Fibroblast of skin of left biceps (primary cell): ENCODE results near the gene TAF15.

ENCODE experiments used
- DNase-seq, 2 experiments: peaks; one replicate each; pipeline ENCODE4 v3.0.0-alpha.2; 2013; ENCODE audit warnings: low read depth in 2 of 2

TAF15 gene

DNA sequence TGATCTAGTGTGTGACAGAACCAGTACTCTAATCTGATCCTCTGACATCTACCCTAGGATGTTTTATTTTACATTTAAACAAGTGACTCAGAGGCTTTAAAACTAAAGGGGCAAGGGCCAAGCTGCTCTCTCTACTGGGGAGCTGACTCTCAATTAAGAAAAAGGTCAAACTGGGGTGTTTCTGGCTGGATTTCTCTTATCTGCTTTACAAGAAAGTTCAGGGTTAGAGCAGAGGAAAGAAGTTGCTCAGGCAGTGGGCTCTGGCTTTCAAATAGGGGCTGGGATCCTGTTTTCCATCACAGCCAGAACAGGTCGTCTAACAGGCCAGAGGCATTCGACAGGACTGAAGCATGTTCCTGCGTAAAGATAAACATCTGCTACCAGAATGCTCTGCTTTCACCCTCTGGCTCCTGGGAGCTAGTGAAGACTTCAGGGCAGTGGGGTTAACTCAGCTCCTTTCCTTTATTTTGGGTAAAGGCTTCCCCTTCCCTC lies 22.3 kb upstream of the TAF15 start:
- no peak for DNase-seq

DNA sequence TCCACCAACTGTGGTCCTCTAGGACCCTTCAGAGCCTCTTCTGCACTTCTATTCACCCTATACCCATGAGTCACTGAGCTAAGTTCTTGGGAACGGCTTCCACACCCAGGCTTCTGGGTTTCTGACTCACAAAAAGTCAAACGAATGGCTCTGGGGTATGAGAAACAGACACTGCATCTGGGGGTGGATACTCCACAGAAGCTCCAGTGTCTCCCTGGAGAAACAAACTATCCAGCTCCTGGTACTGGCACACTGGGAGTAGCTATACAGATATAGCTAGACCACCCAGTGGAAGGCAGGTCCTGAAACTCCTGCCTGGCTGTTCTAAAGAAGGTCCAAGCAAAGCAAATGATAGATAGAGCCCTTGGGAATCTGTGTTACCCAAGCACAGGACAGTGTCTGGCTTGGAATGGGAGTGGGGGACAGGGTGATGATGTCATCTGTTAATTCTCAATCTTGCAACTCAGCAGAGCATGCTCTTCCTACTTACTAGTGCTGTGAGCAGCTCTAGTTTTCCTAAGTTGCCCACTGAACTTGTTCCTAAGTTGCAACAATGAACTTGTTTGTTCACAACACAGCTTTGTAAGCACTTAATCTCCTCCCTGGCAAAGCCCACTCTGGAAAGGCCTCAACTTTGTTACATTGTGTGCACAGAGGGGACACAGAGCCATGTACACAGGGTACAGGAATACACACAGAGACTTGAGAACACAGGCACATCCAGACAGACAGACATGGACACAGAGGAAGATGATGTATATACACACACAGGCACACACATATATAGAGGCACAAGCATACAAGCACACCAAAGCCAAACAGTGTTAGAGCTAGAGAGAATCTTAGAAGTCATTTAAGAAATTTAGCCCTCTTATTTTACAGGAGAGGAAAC lies 20.6 kb upstream of the TAF15 start:
- peak; percentile 47 to 54 for DNase-seq

DNA sequence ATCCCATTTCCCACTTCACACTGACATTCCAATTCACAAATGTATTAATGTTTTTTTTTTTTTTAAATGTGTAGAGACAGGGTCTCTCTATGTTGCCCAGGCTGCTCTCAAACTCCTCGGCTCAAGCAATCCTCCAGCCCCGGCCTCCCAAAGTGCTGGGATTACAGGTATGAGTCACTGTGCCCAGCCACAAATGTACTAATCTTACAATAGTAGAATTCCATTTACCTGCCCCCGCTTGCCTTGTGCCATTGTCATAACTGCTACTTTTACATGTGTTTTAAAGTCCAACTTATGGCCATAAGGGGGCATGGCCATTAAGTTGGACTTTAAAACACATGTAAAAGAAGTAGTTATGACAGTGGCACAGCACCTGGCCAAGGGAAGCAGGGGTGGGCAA lies 18.4 kb upstream of the TAF15 start:
- DNase-seq = no peak

DNA sequence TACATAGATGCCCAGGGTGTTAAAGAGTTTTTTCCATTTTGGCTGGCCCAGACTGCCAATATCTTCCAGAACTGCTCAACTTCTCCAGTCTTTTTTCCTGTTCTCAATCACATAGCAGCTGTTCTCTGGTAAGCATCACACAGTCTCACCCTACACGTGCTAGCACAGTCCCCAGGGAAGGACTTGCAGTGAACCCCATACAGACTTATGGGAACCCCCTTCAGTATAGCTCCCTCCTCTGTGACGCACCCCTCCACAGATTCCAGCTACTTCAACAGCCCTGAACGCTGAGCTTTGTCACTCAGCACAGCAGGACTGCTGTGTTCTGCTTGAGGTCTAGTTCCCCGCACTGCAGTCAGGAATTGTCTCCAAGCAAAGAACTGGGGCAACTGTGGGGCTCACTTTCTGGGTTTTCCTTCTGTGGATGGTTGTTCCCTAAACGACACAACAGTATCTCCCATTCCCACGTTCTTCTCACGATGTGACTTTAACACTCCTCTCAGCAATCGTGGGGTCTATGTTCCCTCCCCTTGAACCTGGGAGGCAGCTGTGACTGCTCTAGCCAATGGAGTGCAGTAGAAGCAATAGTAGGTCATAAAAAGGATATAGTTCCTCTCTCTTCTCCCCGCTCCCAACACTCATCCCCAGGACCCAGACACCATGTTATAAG lies 17.5 kb upstream of the TAF15 start:
- no peak for DNase-seq

DNA sequence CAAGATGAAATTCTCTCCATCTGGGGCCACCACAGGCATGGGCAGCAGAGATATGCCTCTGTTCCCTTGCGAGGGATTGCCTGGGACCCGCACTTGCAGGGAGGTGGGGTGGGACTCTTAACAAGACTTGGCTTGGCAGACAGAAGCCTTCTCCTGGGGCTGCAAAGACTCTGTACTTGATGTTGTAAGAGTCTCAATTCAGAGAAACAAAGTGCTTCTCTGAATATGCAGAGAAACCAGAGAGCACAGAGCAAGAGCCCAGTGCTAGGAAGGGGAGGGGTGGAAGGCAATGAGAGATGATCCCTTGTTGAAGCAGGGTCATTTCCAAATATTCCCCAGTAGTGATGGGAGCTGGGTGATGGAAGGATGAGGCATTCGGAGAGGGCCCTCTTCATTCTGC lies 16.0 kb upstream of the TAF15 start:
- DNase-seq = no peak

DNA sequence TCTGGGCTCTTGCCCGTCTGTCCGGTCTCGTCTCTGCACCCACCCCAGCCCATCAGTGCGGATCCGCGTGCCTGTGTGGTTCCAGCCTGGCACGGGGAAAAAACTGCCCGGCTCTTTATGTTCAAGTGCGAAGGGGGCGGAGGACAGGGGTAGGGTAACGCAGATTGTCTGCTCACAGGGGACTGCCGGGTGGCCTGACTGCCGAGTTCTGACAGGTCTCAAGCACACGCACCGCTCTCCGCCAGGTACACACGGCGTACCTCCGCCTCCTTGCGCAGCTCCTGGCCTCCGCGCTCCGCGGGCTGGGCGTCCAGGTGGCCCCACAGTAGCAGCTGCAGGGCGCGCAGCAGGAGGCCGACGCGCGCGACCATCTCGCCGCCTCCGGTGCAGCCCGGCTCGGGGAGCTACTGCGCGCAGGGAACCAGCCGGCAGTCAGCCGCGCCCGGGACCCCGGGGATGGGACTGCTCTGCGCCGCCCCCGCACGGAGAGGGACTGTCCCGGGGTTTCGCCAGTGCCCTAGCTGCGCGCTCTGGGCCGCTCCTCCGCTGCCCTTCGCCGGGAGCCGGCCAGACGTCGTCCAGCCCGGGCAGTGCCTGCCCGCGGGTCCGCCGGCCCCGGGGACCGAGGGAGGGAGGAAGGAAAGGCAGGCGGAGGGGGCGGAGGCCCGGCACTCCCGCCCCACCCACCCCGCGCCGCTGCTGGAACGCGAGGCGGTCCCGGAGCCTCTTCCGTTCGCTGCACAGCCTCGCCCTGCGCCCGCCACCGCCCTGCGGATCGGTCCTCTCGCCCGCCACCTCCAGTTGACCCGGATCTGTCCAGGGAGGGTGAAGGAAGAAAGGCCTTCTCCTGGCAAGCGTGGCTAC lies 14.0 kb upstream of the TAF15 start, which contains the start of gene MMP28:
Gene MMP28 (minus strand): TSS at position 635 of the 864 bp plus-strand sequence. CDS start 264 bp downstream, at position 371.
- no peak for DNase-seq

DNA sequence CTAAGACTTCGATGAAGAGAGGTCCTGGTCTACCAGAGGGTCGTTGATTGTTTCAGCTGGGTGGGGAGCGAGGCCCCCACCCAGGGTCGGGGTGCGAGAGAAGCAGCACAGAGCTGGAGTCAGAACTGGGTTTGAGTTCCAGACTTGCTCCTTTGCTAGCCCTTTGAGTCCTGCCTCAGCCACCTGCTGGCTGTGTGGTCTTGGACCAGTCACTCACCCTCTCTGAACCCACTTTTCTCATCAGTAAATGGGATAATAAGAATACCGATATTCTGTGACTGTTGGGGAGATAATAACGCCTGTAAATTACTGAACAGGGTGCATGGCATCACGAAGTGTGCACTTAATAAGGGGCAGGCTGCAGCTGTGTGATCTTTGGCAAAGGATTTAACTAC lies 13.4 kb upstream of the TAF15 start:
- DNase-seq = no peak

DNA sequence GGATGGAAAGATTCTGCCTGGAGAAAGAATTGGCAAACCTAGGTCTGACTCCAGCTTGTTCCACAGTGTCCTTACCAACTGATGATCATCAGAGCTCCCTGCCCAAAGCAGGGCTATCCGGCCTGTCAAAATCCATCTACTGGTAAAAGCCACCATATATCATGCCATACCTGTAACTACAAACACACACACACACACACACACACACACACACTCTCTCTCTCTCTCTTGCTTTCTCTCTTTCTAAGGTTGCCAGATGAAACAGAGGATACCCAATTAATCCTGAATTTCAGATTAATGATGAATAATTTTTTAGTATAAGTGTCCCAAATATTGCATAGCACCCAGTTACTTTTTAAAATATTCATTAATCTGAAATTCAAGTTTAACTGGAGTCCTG lies 12.3 kb upstream of the TAF15 start:
- DNase-seq = no peak

DNA sequence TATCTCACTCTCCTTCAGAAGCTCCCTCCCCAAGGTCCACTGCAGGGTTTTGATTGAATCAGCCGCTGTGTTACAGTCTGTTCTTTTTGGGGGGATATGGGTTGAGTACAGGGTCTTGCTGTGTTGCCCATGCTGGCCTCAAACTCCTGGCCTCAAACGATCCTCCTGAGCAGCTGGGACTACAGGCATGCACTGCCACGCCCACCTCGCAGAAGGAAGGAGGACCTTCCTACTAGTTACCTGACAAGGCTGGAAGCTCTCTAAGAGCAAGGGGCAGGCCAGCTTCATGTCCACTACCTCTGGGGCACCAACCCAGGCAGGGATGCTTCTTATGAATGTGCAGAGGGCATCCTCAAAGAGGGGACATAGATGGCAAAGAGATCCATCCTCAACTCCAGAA lies 11.9 kb upstream of the TAF15 start:
- DNase-seq = no peak

DNA sequence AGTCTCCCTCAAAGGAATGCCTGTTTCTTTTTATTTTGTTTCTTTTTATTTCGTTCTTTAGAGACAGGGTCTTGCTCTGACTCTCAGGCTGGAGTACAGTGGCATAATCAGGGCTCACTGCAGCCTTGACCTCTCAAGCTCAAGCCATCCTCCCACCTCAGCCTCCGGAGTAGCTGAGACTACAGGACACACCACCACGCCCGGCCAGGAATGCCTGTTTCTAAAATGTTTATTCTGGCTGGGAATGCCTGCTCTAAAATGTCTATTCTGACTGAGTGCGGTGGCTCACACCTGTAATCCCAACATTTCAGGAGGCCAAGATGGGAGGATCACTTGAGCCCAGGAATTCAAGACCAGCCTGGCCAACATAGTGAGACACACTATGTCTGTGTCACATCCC lies 11.4 kb upstream of the TAF15 start:
- DNase-seq = no peak

DNA sequence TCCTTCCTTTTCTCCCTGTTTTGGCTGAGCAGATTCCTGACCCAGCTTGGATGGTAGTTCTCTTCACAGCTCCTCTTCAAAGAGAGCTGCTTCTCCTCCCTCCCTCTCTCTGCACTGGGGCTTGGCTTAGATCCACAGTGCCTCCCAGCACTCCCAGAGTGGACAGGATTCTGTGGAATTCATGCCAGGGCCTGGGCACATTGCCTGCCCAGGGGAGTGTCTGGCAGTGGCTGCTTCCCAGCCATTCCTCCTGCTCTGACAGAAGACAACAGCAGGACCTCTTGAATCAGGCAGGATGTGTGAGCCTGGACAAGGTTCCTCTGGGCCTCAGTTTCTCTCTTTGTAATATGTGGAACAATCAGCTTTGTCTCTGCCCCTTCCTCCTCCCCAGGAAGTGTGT lies 9.3 kb upstream of the TAF15 start:
- no peak for DNase-seq

DNA sequence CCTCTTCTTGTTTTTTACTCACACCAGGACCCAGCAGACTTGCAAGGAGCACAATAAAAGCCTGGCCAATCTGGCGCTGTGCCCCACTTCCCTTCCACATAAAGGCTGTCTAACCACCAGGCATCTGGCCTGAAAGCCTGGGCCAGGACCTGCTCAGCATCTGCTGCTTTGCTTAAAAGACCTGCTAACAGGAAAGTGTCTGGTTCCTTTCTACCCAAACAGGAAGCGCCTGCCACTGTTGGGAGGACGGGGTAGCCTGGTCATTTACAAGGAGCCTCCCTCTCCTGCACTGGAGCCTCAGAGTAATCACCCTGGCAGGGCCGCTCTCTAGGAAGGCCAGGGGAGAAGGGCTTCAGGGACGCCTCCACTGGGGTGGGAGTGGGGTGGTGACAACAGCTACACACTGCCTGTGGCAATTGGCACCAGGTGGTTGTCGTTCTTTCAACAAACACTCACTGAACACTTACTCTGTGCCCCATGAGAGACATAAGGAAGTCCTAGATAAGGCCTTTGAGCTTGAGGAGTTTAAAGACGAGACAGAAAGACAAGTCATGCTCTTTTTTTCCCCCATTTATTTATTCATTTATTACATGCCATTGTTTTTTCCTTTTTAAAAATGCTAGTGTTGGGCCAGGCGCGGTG lies 7.6 kb upstream of the TAF15 start:
- DNase-seq = peak in 1 of 2 experiments; percentile 19

DNA sequence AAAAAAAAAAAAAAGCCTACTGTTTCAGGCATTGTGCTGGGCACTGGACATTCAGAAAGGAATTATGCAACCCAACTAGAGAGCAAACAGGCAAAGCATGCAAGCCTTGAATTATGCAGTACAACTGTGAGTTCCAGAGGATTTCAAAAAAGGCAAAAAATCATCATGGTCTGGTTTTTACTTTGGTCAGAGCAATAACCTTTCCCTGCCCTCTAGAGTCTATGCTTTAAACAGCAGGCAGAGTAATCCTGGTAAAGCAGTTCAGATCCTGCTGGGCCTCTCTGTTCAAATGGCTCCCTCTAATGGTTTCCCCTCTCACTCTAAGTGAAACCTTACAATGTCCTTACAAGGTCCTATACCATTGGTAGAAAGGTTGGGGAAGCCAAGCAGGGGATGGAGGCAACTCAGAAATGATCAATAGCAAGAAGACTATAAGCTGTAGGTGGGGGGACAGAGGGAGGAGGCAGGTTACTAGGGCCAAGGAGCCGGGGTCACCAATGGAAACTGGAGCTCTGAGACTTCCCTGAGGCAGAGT lies 4.6 kb upstream of the TAF15 start:
- peak; percentile 71 to 79 for DNase-seq

DNA sequence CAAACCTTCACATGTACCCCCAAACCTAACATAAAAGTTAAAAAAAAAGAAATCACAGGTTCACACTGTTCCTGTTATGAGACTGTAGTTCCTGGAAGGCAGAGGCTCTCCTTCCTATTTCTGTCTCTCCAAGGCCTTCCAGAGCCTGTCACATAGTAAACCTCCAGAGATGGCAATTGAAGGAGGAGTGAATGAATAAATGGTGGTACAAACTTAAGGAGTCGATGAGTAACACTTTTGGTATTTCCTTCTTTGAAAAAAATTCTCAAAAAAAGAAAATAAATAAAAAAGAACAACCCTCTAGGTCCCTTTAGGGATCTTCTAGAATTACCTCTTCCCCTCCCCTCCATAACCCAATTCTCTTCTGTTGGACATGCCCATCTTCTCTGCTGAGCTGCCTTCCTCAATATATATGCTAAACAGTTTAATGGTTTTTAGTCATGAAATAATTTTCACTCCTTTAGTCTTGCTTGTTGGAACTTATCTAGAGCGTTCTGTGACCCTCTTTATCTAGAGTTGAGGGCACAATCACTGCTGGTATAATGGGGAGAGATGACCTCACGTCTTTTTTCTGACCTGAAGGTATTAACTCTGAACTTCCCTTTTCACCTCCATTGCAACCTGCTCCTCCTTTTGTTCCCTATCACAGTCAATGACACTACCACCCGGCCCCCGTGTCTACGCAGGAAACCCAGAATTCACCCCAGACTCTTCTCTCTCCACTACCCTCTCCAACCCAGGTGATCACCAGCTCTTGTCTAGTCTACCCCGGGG lies 1.7 kb upstream of the TAF15 start:
- DNase-seq = peak; percentile 18 to 35

DNA sequence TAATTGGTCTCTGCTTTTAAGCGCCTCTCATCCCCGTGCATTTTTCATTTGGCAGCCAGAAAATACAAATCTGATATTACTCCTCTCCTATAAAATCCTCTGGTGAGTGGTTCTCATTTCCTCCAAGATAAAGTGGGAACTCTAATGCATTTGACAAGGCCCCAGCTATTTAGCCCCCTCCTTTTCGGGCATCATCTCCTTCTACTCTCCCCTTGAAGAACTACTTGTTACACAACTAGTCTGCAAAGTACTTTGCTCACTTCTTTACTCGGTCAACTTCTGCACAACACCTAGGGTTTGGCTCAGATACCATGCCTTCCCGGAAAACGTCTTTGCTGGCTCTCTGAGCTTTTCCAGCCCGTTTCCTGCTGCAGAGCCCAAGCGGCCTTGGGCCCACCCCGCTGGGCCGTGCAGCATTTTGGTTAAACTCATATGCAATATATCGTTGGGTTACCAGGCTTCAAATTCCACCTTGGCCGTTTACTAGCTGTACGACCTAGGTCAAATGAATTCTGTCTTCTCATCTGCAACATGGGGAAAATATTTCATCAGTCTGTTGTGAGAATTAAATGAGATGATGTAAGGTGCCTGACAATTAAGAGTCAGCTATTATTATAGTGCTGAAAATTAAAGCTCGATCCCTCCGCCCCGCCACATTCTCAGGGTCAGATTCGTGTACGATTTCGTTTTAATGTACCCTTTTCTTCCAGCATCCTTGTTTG lies 883 bp upstream of the TAF15 start:
- no peak for DNase-seq

DNA sequence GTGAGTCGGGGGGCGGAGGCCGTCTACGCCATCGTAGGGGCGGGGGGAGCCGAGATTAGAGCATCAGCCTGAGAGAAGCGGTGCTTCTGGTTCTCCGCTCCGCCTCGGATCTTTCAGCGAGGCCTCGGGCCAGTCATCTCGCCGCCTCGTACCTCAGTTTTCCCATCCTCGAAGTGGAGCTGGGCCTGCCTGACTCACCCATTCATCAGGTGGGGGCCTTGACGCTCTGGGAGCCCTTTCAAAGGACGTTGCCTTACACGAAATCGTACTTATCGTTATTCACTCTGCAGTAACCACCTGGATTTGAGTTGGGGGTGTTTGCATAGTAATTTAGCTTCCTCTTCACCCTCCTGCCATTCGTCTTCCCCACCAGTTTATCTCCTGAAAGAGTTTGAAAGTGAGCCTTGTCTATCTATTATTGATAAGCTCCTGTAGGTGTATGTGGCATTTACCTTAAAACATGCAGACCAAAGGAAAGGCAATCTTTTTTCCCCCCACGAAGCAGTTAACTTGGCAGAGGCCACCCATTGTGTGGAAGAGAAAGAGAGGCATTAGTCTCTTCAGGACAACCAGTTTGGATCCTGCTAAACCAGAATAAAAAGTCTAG lies 674 bp downstream of the TAF15 start:
- no peak for DNase-seq

DNA sequence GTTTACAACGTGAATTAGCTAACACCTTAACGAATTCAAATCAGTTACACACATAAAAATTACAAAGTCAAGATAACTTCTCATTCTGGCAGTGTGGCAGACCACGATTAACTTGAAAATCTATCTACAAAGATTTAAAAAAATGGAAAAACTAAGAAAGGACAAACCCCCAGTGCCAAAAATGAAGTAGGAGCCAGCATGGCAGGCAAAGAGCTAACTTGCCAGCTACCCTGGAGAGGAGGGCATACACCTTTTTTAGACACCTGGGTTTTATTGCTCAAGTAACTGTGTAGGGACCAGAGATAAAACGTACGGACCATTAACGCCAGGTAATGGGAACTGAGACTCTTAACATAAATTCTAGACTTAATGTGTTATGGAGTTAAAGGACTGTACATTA lies 2.5 kb downstream of the TAF15 start:
- DNase-seq = no peak

DNA sequence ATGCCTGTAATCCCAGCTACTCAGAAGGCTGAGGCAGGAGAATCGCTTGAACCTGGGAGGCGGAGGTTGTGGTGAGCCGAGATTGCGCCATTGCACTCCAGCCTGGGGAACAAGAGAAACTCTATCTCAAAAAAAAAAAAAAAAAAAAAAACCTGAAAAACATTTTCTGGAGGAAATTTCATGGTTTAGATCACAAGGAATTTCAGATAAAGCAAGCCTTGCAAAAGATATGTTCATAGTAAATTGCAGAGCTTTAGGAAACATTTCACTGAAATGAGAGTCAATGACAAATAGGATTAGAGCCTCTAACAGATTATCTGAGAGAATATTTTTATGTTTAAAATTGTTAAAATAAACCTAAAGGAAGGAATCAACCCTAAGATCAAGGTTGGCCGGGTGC lies 3.2 kb downstream of the TAF15 start:
- no peak for DNase-seq

DNA sequence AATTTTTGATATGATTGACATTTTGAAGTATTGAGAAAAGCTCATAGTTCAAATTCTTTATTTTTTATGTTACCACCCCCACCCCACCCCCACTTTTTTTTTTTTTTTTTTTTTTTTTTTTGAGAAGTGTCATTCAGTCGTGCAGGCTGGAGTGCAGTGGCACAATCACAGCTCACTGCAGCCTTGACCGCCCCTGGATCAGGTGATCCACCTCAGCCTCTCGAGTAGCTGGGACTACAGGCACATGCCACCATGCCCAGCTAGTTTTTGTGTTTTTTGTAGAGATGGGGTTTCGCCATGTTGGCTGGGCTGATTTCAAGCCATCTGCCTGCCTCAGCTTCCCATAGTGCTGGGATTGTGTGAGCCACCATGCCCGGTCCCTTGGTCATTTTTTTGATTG lies 7.4 kb downstream of the TAF15 start:
- no peak for DNase-seq
